Stimulated activated naive B cell treated with anti-CD40 and anti-IgM and Interleukin-4, amounts not matched to agents 10 μg/mL and 1 μg/mL and 100 μg/mL, for 72 hours (primary cell): ENCODE data around the gene USP34.
"Not testable (repeated sequence)": the region's sequence is repeated elsewhere in the genome, so short reads cannot be mapped to it uniquely, and the experiment has no call there.

Experiments used
- ATAC-seq, 2 donors: fragments of 150-1000 bp; cut with Tn5 transposase; replicated peaks; 2 replicates each; pipeline ENCODE4 v1.10.0; 2021; ENCODE audit warnings: moderate library complexity in 1 of 2
- DNase-seq: peaks from one replicate; pipeline ENCODE4 v3.0.0; 2021
- H3K27ac Mint-ChIP-seq: one replicate; pipeline ENCODE4 v1.8.0; 2022; ENCODE audit warnings: mild to moderate bottlenecking, mixed read lengths
- H3K27me3 Mint-ChIP-seq, 2 donors: one replicate each; pipeline ENCODE4 v1.8.0; 2022; ENCODE audit warnings: mixed read lengths in 2 of 2
- H3K36me3 Mint-ChIP-seq, 2 donors: one replicate each; pipeline ENCODE4 v1.8.0; 2022; ENCODE audit warnings: mixed read lengths in 2 of 2, mild to moderate bottlenecking in 1 of 2
- H3K4me1 Mint-ChIP-seq, 2 donors: one replicate each; pipeline ENCODE4 v1.8.0; 2022; ENCODE audit warnings: mixed read lengths in 2 of 2, mild to moderate bottlenecking in 1 of 2
- H3K4me3 Mint-ChIP-seq, 2 donors: one replicate each; pipeline ENCODE4 v1.8.0; 2022; ENCODE audit warnings: mild to moderate bottlenecking in 2 of 2, mixed read lengths in 2 of 2, moderate library complexity in 1 of 2
- H3K9me3 Mint-ChIP-seq, 2 donors: one replicate each; pipeline ENCODE4 v1.8.0; 2022; ENCODE audit warnings: mixed read lengths in 2 of 2, mild to moderate bottlenecking in 1 of 2

The USP34 gene

GRCh38 chr2:61471905-61472805, 1.3 kb upstream of the USP34 start:
- DNase-seq (no peak), ATAC-seq (peak; percentile 6 to 16)
- H3K27ac Mint-ChIP-seq: peak overlapping the region; percentile 99
- H3K4me1 Mint-ChIP-seq: peaks cover 6 to 38% of the 10 kb centered on the region in 2 donors
- H3K4me3 Mint-ChIP-seq: peak overlapping the region; percentile 90 to 97
- H3K27me3 Mint-ChIP-seq: no peaks in the 10 kb centered on the region
- H3K36me3 Mint-ChIP-seq: peaks cover 7 to 15% of the 10 kb centered on the region in 2 donors
- no peaks in the 10 kb centered on the region for H3K9me3 Mint-ChIP-seq

GRCh38 chr2:61470122-61470951, 550 bp downstream of the USP34 start:
- DNase-seq: peak; percentile 54
- peak overlapping the region; percentile 91 to 93 for H3K4me3 Mint-ChIP-seq
- no peaks in the 10 kb centered on the region for H3K27me3 Mint-ChIP-seq
- peak; percentile 32 to 41 for ATAC-seq
- peaks cover 4 to 28% of the 10 kb centered on the region in 2 donors for H3K4me1 Mint-ChIP-seq
- peaks cover 5 to 11% of the 10 kb centered on the region in 2 donors for H3K36me3 Mint-ChIP-seq
- no peaks in the 10 kb centered on the region for H3K9me3 Mint-ChIP-seq
- H3K27ac Mint-ChIP-seq: peak overlapping the region; percentile 98

- Mint-ChIP-seq H3K27me3 (no peaks in the 10 kb centered on the region), H3K4me1 (peaks cover 4 to 32% of the 10 kb centered on the region in 2 donors), H3K9me3 (no peaks in the 10 kb centered on the region), H3K36me3 (peaks cover 5 to 12% of the 10 kb centered on the region in 2 donors), H3K27ac (peak overlapping the region; percentile 98), H3K4me3 (peak overlapping the region; percentile 91 to 93)
- DNase-seq (no peak), ATAC-seq (no peak)
Observed at GRCh38 chr2:61469424-61470121, 1.3 kb downstream of the USP34 start.

- not testable (repeated sequence) for DNase-seq, H3K27me3 Mint-ChIP-seq, H3K9me3 Mint-ChIP-seq, H3K27ac Mint-ChIP-seq, ATAC-seq, H3K4me3 Mint-ChIP-seq, H3K36me3 Mint-ChIP-seq
- H3K4me1 Mint-ChIP-seq: peaks cover 12 to 41% of the 10 kb centered on the region in 2 donors
Observed at GRCh38 chr2:61468231-61468630, 2.7 kb downstream of the USP34 start.

- Mint-ChIP-seq H3K9me3 (no peaks in the 10 kb centered on the region), H3K36me3 (peaks cover 6 to 9% of the 10 kb centered on the region in 2 donors)
- no peak for ATAC-seq
Observed at GRCh38 chr2:61465045-61465444, 5.8 kb downstream of the USP34 start.

GRCh38 chr2:61463769-61464475, 7.0 kb downstream of the USP34 start:
- no peaks in the 10 kb centered on the region for H3K9me3 Mint-ChIP-seq
- peak overlapping the region; percentile 88 for H3K27ac Mint-ChIP-seq
- DNase-seq (no peak), ATAC-seq (peak; percentile 9 to 14)
- H3K27me3 Mint-ChIP-seq: no peaks in the 10 kb centered on the region
- peak overlapping the region; percentile 56 to 78 for H3K4me3 Mint-ChIP-seq
- peaks cover 13 to 55% of the 10 kb centered on the region in 2 donors for H3K4me1 Mint-ChIP-seq
- H3K36me3 Mint-ChIP-seq: peaks cover 5 to 13% of the 10 kb centered on the region in 2 donors

More at GRCh38 chr2:61465045-61465444, 5.8 kb downstream of the USP34 start:
- Mint-ChIP-seq H3K27ac (no peak overlapping the region), H3K27me3 (no peaks in the 10 kb centered on the region), H3K4me3 (no peak overlapping the region), H3K4me1 (peaks cover 13 to 50% of the 10 kb centered on the region in 2 donors)
- DNase-seq: no peak

GRCh38 chr2:61461404-61461803, 9.5 kb downstream of the USP34 start:
- H3K27me3 Mint-ChIP-seq: no peaks in the 10 kb centered on the region
- H3K4me3 Mint-ChIP-seq: no peak overlapping the region
- DNase-seq (no peak), ATAC-seq (no peak)
- H3K9me3 Mint-ChIP-seq: no peaks in the 10 kb centered on the region
- H3K4me1 Mint-ChIP-seq: peaks cover 22 to 67% of the 10 kb centered on the region in 2 donors
- H3K36me3 Mint-ChIP-seq: peaks cover 8 to 17% of the 10 kb centered on the region in 2 donors
- no peak overlapping the region for H3K27ac Mint-ChIP-seq

- Mint-ChIP-seq H3K4me3 (no peak overlapping the region), H3K36me3 (peaks cover 6 to 17% of the 10 kb centered on the region in 2 donors), H3K27me3 (no peaks in the 10 kb centered on the region), H3K4me1 (peaks cover 23 to 72% of the 10 kb centered on the region in 2 donors), H3K9me3 (no peaks in the 10 kb centered on the region), H3K27ac (no peak overlapping the region)
- no peak for ATAC-seq
- no peak for DNase-seq
Observed at GRCh38 chr2:61460163-61460562, 10.7 kb downstream of the USP34 start.

GRCh38 chr2:61456746-61457420, 14.0 kb downstream of the USP34 start:
- Mint-ChIP-seq H3K9me3 (no peaks in the 10 kb centered on the region), H3K4me1 (peaks cover 18 to 68% of the 10 kb centered on the region in 2 donors), H3K36me3 (peaks cover 6 to 16% of the 10 kb centered on the region in 2 donors), H3K27ac (no peak overlapping the region), H3K4me3 (no peak overlapping the region), H3K27me3 (no peaks in the 10 kb centered on the region)
- no peak for ATAC-seq
- DNase-seq: no peak

GRCh38 chr2:61456070-61456745, 14.7 kb downstream of the USP34 start:
- no peak for DNase-seq

GRCh38 chr2:61454972-61455371, 15.9 kb downstream of the USP34 start:
- not testable (repeated sequence) for DNase-seq, H3K9me3 Mint-ChIP-seq, H3K27me3 Mint-ChIP-seq, H3K4me3 Mint-ChIP-seq, H3K27ac Mint-ChIP-seq, ATAC-seq
- peaks cover 20 to 68% of the 10 kb centered on the region in 2 donors for H3K4me1 Mint-ChIP-seq
- peaks cover 13 to 24% of the 10 kb centered on the region in 2 donors for H3K36me3 Mint-ChIP-seq

More at GRCh38 chr2:61456070-61456745, 14.7 kb downstream of the USP34 start:
- no peak for ATAC-seq
- peaks cover 10 to 19% of the 10 kb centered on the region in 2 donors for H3K36me3 Mint-ChIP-seq
- H3K4me3 Mint-ChIP-seq: no peak overlapping the region
- peak overlapping the region; percentile 47 for H3K27ac Mint-ChIP-seq
- no peaks in the 10 kb centered on the region for H3K9me3 Mint-ChIP-seq
- peaks cover 20 to 71% of the 10 kb centered on the region in 2 donors for H3K4me1 Mint-ChIP-seq
- H3K27me3 Mint-ChIP-seq: no peaks in the 10 kb centered on the region

GRCh38 chr2:61454383-61454782, 16.5 kb downstream of the USP34 start:
- peaks cover 21 to 66% of the 10 kb centered on the region in 2 donors for H3K4me1 Mint-ChIP-seq
- no peak overlapping the region for H3K4me3 Mint-ChIP-seq
- no peak for DNase-seq
- no peak for ATAC-seq
- H3K9me3 Mint-ChIP-seq: no peaks in the 10 kb centered on the region
- H3K36me3 Mint-ChIP-seq: peaks cover 14 to 27% of the 10 kb centered on the region in 2 donors
- no peak overlapping the region for H3K27ac Mint-ChIP-seq
- no peaks in the 10 kb centered on the region for H3K27me3 Mint-ChIP-seq
